ENCODE results near the gene TMEM95.

The TMEM95 gene

GRCh38 chr17:7380321-7380720 is 25.4 kb downstream of the TMEM95 start:
- TF ChIP-seq CTCF (IDR thresholded peaks at IDR 0.05; ENCODE audit: low read length, missing control alignments): no peak
- DNase-seq (ENCODE audit: low read depth): peak; percentile 50
- H3K4me3 ChIP-seq (replicated peaks; ENCODE audit: low read depth, low read length): peak overlapping the region; percentile 35

- H3K4me3 ChIP-seq (replicated peaks; ENCODE audit: low read depth, low read length): peak within 1 kb of the TSS; percentile 35
- no peak for TF ChIP-seq CTCF (IDR thresholded peaks at IDR 0.05; ENCODE audit: low read length, missing control alignments)
- no peak for DNase-seq (ENCODE audit: low read depth)
Measured at GRCh38 chr17:7380855-7381683, 26.1 kb downstream of the TMEM95 start, which contains the start of gene TNK1. TNK1 (plus strand) TSS chr17:7381089; CDS start chr17:7382927, 1,838 bp downstream.

GRCh38 chr17:7382901-7383300 is 27.9 kb downstream of the TMEM95 start:
- DNase-seq (ENCODE audit: low read depth): no peak
- TF ChIP-seq CTCF (IDR thresholded peaks at IDR 0.05; ENCODE audit: low read length, missing control alignments): no peak
- H3K4me3 ChIP-seq (replicated peaks; ENCODE audit: low read depth, low read length): no peak overlapping the region

GRCh38 chr17:7383371-7383741 is 28.4 kb downstream of the TMEM95 start:
- no peak overlapping the region for H3K4me3 ChIP-seq (replicated peaks; ENCODE audit: low read depth, low read length)
- TF ChIP-seq CTCF (IDR thresholded peaks at IDR 0.05; ENCODE audit: low read length, missing control alignments): no peak
- no peak for DNase-seq (ENCODE audit: low read depth)

GRCh38 chr17:7383742-7384488 is 29.0 kb downstream of the TMEM95 start:
- DNase-seq (ENCODE audit: low read depth): peak; percentile 23
- H3K4me3 ChIP-seq (replicated peaks; ENCODE audit: low read depth, low read length): peak overlapping the region; percentile 40
- no peak for TF ChIP-seq CTCF (IDR thresholded peaks at IDR 0.05; ENCODE audit: low read length, missing control alignments)

GRCh38 chr17:7384489-7385081 is 29.6 kb downstream of the TMEM95 start:
- DNase-seq (ENCODE audit: low read depth): no peak
- TF ChIP-seq CTCF (IDR thresholded peaks at IDR 0.05; ENCODE audit: low read length, missing control alignments): no peak
- H3K4me3 ChIP-seq (replicated peaks; ENCODE audit: low read depth, low read length): peak overlapping the region; percentile 40
